HL-60/S4 (cell line): ENCODE results near the gene CKS1B.

Experiments used
- in situ Hi-C: fragments of 300-500 bp; cut with MboI; formaldehyde crosslinking; loops from 2 replicates; pipeline ENCODE4 v1.14.3; 2022; ENCODE audit warnings: low sequenced_read_pairs

CKS1B gene

GRCh38 chr1:154974102-154974807, at the start of gene CKS1B:
Gene CKS1B (plus strand): TSS chr1:154974681. CDS start chr1:154974746, 65 bp downstream.
- in situ Hi-C loops = no loop called here

- in situ Hi-C loops = no loop called here
Measured at GRCh38 chr1:154925335-154926170, 48.9 kb upstream of the CKS1B start.

GRCh38 chr1:154926201-154926600, 48.3 kb upstream of the CKS1B start:
- in situ Hi-C loops = no loop called here

DNA sequence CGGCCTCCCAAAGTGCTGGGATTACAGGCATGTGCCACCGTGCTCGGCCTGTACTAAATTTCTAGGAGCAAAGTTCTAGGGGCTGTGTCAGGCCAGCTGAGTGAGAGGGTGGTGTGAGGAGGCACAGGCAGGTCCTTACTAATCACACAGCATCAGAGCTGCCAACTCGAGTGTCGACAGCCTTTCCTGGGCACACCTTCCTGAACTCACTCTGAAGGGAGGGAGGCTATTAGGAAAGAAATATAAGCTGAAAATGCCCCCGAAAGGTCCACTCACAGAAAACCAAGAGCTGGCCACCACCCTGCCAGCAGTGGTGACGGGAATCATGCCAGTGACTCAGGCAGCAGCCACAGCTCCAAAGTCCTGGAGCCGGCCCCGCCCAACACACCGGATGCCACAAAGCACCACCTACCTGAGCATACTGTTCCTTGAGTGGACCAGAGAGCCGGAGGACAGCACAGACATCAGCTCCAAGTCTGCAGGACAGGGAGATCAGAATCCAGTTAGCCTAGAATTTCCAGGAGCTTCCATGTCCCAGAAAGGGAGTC, 42.5 kb upstream of the CKS1B start:
- in situ Hi-C loops = no loop called here

DNA sequence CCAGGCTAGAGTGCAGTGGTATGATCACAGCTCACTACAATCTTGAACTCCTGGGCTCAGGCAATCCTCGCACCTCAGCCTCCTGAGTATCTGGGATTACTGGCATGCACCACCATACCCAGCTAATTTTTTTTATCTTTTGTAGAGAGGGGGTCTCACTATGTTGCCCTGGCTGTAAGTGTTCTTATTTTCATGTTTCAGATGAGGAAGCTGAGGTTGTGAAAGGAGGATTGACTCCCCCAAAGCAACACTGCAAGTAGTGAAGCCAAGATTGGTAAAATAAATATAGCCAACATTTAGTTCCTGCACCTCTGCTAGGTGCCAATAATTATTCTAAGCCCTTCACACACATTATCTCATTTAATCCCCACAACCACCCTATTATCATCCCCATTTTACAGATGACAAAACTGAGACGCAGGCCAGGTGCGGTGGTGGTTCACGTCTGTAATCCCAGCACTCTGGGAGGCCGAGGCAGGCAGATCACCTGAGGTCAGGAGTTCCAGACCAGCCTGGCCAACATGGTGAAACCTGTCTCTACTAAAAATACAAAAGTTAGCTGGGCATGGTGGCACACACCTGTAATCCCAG, 40.0 kb upstream of the CKS1B start:
- in situ Hi-C loops = no loop called here

- in situ Hi-C loops = no loop called here
Measured at GRCh38 chr1:154935749-154936554, 38.5 kb upstream of the CKS1B start.

DNA sequence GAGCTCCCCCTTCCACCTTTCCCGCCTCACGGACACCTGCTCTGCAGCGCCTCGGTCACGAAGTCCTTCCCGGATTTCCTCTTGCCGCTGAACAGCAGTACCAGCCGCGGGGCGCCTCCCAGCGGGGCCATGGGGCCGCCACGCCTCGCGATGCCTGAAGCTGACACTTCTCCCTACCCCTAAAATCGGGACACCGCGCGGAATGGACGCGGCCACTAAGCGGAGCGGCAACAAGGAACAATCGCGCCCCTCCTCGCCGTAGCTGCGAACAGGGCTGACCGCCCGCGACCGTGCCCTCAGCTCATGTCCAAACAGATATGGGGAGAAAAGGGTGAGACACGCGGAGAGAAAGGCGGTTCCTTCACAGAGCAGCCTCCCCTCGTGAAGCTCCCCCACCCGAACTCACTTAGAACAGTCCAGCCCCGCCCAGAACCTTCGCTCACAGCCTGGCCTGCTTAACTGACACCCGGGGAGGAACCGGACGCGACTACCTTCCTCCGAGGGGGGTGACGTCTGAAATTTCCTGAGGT, 37.9 kb upstream of the CKS1B start, which contains the start of gene PMVK:
Gene PMVK, minus strand, starts transcription at position 165 of the 530 bp plus-strand sequence. Its CDS starts 34 bp downstream, at position 131.
- in situ Hi-C loops = no loop called here

- in situ Hi-C loops = no loop called here
Measured at GRCh38 chr1:154937085-154937987, 37.1 kb upstream of the CKS1B start.

DNA sequence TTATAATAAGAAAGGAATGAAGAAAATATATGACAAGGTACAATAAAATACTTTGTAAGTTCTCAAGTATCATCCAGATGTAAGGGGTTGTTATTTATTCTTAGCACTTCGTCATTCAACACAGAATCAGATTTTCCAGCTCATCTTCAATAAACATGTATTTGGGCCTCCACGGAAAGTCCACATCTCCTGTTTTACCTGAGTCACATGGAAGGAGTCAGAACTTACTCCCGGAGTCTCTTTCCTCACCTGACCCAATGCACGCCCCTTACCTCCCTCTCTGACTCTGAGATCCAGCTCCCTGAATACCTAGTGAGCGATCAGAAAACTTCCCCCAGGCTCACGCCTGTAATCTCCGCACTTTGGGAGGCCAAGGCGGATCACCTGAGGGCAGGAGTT, 36.5 kb upstream of the CKS1B start:
- in situ Hi-C loops = no loop called here

GRCh38 chr1:154938604-154939399, 35.7 kb upstream of the CKS1B start:
- in situ Hi-C loops = no loop called here

DNA sequence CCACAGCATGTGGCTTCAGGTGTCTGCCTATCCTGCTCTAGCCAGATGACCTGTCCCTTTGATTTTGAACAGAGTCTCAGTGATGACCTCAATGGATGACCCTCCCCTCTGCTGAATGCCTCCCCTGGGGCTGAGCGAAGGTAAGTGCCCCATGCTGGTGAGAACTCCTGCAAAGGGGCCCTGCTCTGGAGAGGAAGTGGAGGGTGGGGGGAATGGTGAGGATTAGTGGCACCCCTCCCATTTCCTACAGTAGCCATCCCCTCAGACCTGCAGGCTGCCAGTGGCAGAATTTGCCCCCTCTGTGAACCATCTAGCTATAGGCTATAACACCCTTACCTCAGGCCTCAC, 34.3 kb upstream of the CKS1B start:
- in situ Hi-C loops = no loop called here

DNA sequence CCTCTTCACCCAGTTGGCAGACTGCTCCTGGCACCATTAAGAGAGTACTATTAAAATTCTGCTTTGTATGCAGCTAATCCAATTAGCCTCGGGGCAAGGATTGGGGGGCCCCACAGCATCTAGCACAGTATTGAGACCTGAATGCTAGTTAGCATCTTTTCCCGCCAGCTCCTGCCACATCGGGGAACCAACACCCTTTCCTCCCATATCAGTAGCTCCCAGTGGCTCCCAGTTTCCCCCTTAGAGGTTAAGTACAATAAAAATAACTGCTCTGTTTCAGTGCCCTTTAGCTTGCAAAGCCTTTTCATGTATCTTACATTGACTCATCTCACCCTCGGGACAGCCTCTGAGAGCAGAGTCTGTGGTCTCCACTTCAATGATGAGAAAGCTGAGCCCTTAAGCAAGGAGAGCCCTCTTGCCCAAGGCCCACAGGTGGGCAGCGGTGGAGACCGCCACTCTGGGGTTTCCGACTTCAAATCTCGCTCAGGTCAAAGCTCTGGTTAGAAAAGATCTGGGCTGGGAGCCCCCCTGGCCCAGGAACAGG, 33.8 kb upstream of the CKS1B start:
- in situ Hi-C loops = no loop called here

DNA sequence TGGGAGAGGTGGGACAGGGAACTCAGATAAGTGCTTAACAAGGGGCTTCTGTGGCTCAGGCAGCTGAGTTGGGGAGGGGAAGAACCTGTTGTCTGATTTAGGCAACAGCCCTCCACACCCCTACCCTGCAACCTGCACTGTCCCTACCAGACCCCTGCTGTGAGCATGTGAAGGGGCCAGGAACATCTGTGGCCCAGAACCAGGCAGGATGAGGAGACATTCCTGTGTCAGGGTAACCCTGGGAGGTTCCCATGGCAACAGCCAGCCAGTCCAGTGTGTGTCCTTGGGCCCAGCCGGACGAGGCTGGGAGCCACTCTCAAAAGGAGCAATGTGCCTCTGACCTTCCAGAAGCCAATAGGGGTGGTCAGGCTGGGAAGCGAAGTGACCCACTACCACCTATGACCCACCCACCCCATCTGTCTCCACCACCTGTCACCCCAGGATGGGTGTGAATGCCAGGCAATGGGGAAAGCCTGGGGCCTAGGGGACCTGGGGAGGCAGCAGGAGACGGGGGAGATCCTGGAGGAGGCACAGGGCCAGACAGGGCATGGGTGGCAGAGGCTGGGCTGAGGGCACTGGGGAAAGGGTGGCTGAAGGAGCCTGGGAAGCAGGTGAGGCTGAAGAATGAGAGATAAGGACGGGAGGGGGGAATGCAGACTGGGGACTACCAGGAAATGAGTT, 33.0 kb upstream of the CKS1B start:
- in situ Hi-C loops = no loop called here

DNA sequence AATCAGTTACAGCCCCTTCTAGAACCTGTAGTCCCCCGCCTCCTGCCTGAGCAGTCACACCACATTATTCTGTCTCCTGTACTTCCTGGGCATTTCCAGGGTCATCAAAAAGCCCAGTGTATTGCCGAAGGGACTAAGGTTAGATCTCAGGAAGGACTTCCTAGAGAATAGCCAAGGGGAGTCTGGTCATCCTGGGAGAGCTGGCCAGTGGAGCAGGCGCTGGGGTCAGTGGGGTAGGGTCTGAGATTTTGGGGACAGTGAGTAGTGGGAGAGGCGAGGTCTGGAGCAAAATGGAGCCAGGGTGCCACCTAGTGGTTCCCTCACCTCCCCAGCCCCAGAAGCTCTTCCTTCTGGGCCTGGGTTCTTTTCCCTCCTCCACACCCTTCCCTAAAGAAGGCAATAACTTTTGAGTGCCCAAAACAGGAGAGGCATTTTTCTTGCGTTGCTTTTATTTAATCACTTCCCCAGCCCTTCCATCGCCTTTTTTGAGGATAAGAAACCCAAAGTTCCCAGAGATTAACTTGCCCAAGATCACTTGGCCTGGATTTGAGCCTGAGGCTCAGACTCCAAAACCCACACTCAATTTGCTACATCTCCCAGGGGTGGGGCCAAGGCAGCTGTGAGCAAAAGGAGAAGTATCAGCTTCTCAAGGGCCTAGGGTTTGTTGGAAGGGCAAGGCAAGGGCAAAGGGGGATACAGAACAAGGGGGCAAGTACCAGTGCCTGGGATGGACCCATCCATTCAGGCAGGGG, 30.7 kb upstream of the CKS1B start:
- in situ Hi-C loops = no loop called here

DNA sequence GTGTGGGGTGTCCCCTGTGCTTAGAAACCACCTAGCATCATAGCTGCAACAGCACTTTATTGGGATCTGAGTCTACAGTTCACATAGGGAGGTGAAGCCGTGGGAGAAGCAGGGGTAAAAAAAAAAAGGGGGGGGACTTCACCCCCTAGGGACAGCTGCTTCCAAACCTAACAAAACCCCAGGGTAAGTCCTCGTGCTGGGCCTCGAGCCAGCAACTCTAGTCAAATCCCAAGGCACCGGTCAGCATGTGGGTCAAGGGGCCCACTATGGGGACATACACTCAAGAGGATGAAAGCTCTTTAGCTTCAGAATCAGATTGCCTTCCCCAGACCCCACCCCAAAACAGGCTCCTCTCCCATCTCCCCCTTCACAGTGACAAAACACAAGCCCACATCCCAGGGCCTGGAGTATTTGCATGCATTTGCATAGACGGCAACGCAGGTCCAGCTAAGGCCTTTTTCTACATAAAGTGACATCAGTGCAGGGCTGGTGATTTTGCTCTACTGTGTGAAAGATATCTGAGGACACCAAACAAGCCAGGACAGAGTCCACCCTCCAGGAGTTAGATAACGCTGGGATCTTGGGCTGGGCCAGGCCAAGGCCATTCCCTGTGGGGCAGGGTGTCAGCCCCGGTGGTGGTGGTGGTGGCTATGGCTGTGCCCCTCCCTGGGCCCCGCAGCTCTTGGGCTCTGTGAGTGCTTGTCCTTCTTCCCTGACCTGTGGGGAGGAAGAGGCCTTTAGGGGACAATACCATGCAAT, 29.9 kb upstream of the CKS1B start:
- in situ Hi-C loops = no loop called here
